ENCODE results near the gene HRH1. TPM values are rescaled to one million over a fixed set of nuclear protein-coding genes. Genes with fewer than 3 reads are reported as not detected.

The HRH1 gene
- total and polyA plus RNA-seq, 2 of the 13 experiments (the other 11 are each of a cell fraction or from before 2014, with no cell fraction given), result not detected

DNA sequence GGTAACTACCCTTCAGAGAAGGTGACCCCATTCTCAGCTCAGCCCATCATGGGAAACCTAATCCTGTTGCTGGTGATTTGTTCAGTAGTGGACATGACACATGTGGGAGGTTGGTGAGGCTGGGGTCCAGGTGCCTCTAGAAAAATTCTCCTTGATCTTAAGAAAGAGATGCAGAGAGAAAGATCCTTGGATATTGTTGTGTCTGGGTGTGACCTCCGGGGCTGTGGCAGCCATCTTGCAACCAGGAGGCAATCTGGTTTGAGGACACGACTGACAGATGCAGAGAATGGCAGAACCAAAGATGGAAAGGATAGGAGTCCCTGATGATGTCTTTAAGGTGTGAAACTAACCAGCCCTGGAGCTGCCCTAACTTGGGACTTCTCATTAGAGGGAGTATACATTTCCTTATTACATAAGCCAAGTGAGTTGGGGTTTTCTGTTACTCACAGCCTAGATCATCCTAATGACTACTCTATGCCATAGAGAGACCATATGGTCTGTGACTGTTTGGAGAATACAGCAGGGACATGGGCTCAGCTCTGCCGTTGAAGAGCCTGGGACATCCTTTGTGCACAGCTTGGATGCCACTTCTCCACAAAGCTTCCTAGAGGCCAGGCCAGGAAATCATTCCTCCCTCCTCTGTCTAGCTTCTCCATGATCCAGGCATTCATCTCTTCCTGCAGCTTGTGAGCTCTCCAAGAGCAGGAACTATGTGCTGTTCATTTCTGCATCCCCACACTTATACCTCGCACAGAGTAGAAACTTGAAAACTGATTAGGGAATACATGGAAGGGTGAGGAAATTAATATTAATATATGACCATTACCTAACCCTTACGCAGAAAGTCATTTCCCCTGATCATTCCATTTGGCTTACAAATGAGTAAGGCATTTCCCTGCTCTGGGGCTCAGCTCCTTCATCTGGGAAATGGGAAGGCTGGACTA is 45.9 kb downstream of the HRH1 start:
- H3K27ac ChIP-seq (ENCODE audit: extremely low read length, insufficient read depth, low read length), result no peak overlapping the region
- H3K9me3 ChIP-seq (ENCODE audit: low read length), result no peaks in the 10 kb centered on the region
- TF ChIP-seq REL (CRISPR knock-in tag; conservative IDR thresholded peaks at IDR 0.05) (no peak), ATRX (CRISPR knock-in tag; IDR thresholded peaks at IDR 0.05; ENCODE audit: borderline replicate concordance) (no peak), TRIM24 (CRISPR knock-in tag; IDR thresholded peaks at IDR 0.05) (no peak), ZNF605 (CRISPR knock-in tag; IDR thresholded peaks at IDR 0.05) (no peak), TCF7L2 (IDR thresholded peaks at IDR 0.05; ENCODE audit: low read depth, low read length) (no peak), KDM2A (CRISPR knock-in tag; IDR thresholded peaks at IDR 0.05; ENCODE audit: borderline replicate concordance, low read depth) (no peak), CENPT (CRISPR knock-in tag; IDR thresholded peaks at IDR 0.05; ENCODE audit: low read depth) (no peak)
- TF ChIP-seq, protein P1, sequence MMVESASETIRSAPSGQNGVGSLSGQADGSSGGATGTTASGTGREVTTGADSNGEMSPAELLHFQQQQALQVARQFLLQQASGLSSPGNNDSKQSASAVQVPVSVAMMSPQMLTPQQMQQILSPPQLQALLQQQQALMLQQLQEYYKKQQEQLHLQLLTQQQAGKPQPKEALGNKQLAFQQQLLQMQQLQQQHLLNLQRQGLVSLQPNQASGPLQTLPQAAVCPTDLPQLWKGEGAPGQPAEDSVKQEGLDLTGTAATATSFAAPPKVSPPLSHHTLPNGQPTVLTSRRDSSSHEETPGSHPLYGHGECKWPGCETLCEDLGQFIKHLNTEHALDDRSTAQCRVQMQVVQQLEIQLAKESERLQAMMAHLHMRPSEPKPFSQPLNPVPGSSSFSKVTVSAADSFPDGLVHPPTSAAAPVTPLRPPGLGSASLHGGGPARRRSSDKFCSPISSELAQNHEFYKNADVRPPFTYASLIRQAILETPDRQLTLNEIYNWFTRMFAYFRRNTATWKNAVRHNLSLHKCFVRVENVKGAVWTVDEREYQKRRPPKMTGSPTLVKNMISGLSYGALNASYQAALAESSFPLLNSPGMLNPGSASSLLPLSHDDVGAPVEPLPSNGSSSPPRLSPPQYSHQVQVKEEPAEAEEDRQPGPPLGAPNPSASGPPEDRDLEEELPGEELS (CRISPR knock-in tag; IDR thresholded peaks at IDR 0.05), result no peak
- TF ChIP-seq, protein P2, sequence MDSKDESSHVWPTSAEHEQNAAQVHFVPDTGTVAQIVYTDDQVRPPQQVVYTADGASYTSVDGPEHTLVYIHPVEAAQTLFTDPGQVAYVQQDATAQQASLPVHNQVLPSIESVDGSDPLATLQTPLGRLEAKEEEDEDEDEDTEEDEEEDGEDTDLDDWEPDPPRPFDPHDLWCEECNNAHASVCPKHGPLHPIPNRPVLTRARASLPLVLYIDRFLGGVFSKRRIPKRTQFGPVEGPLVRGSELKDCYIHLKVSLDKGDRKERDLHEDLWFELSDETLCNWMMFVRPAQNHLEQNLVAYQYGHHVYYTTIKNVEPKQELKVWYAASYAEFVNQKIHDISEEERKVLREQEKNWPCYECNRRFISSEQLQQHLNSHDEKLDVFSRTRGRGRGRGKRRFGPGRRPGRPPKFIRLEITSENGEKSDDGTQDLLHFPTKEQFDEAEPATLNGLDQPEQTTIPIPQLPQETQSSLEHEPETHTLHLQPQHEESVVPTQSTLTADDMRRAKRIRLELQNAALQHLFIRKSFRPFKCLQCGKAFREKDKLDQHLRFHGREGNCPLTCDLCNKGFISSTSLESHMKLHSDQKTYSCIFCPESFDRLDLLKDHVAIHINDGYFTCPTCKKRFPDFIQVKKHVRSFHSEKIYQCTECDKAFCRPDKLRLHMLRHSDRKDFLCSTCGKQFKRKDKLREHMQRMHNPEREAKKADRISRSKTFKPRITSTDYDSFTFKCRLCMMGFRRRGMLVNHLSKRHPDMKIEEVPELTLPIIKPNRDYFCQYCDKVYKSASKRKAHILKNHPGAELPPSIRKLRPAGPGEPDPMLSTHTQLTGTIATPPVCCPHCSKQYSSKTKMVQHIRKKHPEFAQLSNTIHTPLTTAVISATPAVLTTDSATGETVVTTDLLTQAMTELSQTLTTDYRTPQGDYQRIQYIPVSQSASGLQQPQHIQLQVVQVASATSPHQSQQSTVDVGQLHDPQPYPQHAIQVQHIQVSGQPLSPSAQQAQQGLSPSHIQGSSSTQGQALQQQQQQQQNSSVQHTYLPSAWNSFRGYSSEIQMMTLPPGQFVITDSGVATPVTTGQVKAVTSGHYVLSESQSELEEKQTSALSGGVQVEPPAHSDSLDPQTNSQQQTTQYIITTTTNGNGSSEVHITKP (CRISPR knock-in tag; IDR thresholded peaks at IDR 0.05; ENCODE audit: low read depth), result no peak
- in situ Hi-C loops (cut with HindIII; ENCODE audit: extremely low pct_ligation_motif_present, low pct_unique_long_range_greater_than_20kb) (no loop called here), intact Hi-C loops (cut with micrococcal nuclease; ENCODE audit: unreplicated experiment) (no loop called here)
- H3K79me2 ChIP-seq (ENCODE audit: insufficient read depth, low read length), result no peaks in the 10 kb centered on the region
- ATAC-seq (no peak), DNase-seq (ENCODE audit: low spot score) (no peak), FAIRE-seq (no peak)
- no peaks in the 10 kb centered on the region for H4K20me1 ChIP-seq (ENCODE audit: insufficient read depth, low read length)
- no peak overlapping the region for H3K4me3 ChIP-seq (replicated peaks in 1 of 3; ENCODE audit: insufficient read depth in 1 of 3, low read depth in 2 of 3, low read length in 3 of 3)
- no peak overlapping the region for H3K4me2 ChIP-seq (ENCODE audit: low read depth, low read length)
- WGBS (ENCODE audit: low lambda C conversion rate), result 30% methylated on average over 5 of the region's 5 CpGs
- no peak overlapping the region for H2AFZ ChIP-seq (ENCODE audit: low read length)
- ChIA-PET POLR2A (no interaction called here), CTCF (ENCODE audit: low intra/inter-chr PET ratio, low total read pairs) (no interaction called here)
- peaks cover 0 to 23% of the 10 kb centered on the region in 2 experiments for H3K27me3 ChIP-seq (ENCODE audit: control insufficient read depth in 1 of 2, insufficient read depth in 2 of 2, low read length in 2 of 2)
- no peak overlapping the region for H3K9ac ChIP-seq (ENCODE audit: insufficient read depth, low read depth, low read length)
- peaks cover 6% of the 10 kb centered on the region; the same call in 1 of the 2 replicates for H3K4me1 ChIP-seq (ENCODE audit: insufficient read depth, low read length)
- no peaks in the 10 kb centered on the region for H3K36me3 ChIP-seq (replicated peaks in 1 of 2; ENCODE audit: control insufficient read depth in 1 of 2, insufficient read depth in 2 of 2, low read length in 2 of 2)
- BruUV-seq (replicated peaks), result no TSS peak
